A673 (cell line): ENCODE results near the gene PFKM.

Source experiments
- CTCF ChIP-seq: fragments of 300-800, 200-600 bp; sonication (generic); conservative IDR thresholded peaks from 2 replicates; pipeline ENCODE4 v1.5.1; 2017; ENCODE audit warnings: low read depth, mild to moderate bottlenecking, antibody characterized with exemption, low read length, moderate library complexity, mixed read lengths
- EZH2 ChIP-seq: fragments of 200-600 bp; sonication (generic); IDR thresholded peaks from 2 replicates; pipeline ENCODE4 v1.6.1; 2017; ENCODE audit warnings: borderline replicate concordance, low read depth, mild to moderate bottlenecking, mixed read lengths, antibody characterized with exemption, low read length; ENCODE audit not compliant: poor library complexity, severe bottlenecking

DNA sequence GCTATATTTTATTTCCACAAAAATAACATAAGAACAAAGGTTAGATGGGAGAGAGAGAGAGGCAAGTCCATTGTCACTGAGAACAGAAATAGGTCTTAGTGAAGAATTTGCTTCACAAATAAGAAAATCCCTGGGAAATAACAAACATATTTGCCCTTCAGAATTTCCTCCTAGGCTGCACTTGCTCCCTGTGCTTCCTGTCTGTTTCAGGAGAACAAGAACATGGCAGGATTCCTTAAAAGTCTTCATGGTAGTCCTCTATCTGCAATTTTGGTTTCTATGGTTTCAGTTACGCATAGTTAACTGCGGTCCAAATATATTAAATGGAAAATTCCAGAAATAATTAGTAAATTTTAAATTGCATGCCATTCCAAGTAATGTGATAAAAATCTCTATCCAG is 47.4 kb upstream of the PFKM start:
- TF ChIP-seq EZH2 (no peak), CTCF (no peak)
